Measurements from ENCODE around the gene AGPAT1. TPM values are rescaled to one million over a fixed set of nuclear protein-coding genes. Genes with fewer than 3 reads are reported as not detected.

AGPAT1 gene
- total RNA-seq, 1 experiment from 2014 or later, result 37.8 TPM

DNA sequence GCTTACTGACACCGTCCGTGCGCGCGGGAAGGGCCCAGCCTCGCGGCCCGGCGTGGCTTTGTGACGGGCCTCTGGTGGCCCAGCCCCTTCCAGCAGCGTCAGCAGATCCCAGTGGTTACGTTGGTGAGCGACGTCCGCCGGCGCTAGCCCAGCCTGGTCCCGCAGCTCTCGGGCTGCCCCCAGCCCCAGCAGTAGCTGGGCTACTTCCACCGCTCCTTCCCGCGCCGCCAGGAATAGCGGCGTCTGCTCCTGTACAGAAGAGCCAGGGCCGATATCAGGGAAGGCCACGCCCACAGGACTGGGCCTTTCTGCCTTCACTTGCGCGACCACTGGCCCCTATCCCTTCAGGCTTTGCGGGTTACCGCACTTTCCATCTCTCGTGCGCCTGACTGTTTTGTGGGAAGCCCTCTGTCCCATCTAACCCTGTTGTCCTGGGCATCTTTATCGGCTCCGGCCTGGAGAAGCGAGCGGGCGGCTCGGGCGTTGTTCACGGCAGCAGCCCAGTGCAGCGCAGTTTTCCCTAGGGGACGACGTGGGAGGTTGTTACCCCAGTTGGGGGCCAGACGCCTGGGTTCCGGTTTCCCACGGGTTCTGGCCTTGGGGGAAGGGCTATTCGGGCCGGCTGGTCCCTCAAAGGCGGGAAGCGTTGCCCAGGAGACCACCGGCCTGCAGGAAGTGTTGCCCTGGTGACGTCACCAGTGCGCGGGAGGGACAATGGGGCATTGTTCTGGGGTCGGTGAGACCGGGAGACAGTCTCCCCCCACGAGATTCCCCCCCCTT lies 20.2 kb upstream of the AGPAT1 start:
- TF ChIP-seq, protein P1, sequence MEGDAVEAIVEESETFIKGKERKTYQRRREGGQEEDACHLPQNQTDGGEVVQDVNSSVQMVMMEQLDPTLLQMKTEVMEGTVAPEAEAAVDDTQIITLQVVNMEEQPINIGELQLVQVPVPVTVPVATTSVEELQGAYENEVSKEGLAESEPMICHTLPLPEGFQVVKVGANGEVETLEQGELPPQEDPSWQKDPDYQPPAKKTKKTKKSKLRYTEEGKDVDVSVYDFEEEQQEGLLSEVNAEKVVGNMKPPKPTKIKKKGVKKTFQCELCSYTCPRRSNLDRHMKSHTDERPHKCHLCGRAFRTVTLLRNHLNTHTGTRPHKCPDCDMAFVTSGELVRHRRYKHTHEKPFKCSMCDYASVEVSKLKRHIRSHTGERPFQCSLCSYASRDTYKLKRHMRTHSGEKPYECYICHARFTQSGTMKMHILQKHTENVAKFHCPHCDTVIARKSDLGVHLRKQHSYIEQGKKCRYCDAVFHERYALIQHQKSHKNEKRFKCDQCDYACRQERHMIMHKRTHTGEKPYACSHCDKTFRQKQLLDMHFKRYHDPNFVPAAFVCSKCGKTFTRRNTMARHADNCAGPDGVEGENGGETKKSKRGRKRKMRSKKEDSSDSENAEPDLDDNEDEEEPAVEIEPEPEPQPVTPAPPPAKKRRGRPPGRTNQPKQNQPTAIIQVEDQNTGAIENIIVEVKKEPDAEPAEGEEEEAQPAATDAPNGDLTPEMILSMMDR (IDR thresholded peaks at IDR 0.05; ENCODE audit: unreplicated experiment), result no peak
- CTCF ChIA-PET, result interaction anchor here (0.6 to 1.3 kb wide), 10 partner anchors 17 to 834 kb away, joined by 3 to 5 read pairs (median 4); partner anchors contain the start of genes AGPAT1, PSMB9 and TAP1
- peak overlapping the region; percentile 93 for H3K4me3 Mint-ChIP-seq (ENCODE audit: unreplicated experiment)
- BruUV-seq (replicated peaks), result TSS peak; percentile 91
- no peaks in the 10 kb centered on the region for H3K9me3 Mint-ChIP-seq (ENCODE audit: unreplicated experiment)
- peaks cover 12% of the 10 kb centered on the region for H3K4me1 Mint-ChIP-seq (ENCODE audit: insufficient read depth, unreplicated experiment)
- H3K27ac Mint-ChIP-seq (ENCODE audit: low read depth, unreplicated experiment), result peak overlapping the region; percentile 98
- H3K27me3 Mint-ChIP-seq (ENCODE audit: insufficient read depth, unreplicated experiment), result no peaks in the 10 kb centered on the region
- intact Hi-C loops (cut with micrococcal nuclease), result loop anchor here (1.0 kb wide), 2 partner anchors 18 to 77 kb away; partner anchors contain the start of gene RNF5
- POLR2A ChIA-PET, result interaction anchor here (0.5 to 5.9 kb wide), 38 partner anchors 8 to 1235 kb away, joined by 3 to 112 read pairs (median 4); partner anchors contain the start of genes AGPAT1, ATF6B, BAG6 and BRD2
- peak; percentile 41 for DNase-seq (ENCODE audit: unreplicated experiment)
- H3K36me3 Mint-ChIP-seq (ENCODE audit: insufficient read depth, unreplicated experiment), result no peaks in the 10 kb centered on the region

DNA sequence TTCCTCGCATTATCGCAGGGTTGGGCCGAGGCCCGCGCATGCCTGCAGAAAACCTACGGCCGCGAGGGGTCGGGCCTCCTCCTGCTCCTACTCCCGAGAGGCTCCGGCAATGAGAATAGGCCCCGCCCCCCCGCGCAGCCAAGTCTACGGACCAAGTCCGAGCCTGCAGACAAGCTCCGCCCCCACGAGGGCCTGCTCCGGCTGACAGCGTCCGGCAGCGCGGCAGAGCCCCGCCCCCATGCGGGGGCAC lies 19.7 kb upstream of the AGPAT1 start:
- Mint-ChIP-seq H3K36me3 (ENCODE audit: insufficient read depth, unreplicated experiment) (no peaks in the 10 kb centered on the region), H3K27me3 (ENCODE audit: insufficient read depth, unreplicated experiment) (no peaks in the 10 kb centered on the region), H3K27ac (ENCODE audit: low read depth, unreplicated experiment) (peak overlapping the region; percentile 98), H3K4me1 (ENCODE audit: insufficient read depth, unreplicated experiment) (peaks cover 12% of the 10 kb centered on the region), H3K9me3 (ENCODE audit: unreplicated experiment) (no peaks in the 10 kb centered on the region), H3K4me3 (ENCODE audit: unreplicated experiment) (peak overlapping the region; percentile 93)
- CTCF ChIA-PET, result interaction anchor here (0.6 to 1.3 kb wide), 10 partner anchors 16 to 834 kb away, joined by 3 to 5 read pairs (median 4); partner anchors contain the start of genes AGPAT1, PSMB9 and TAP1
- no TSS peak for BruUV-seq (replicated peaks)
- TF ChIP-seq, protein P1 (IDR thresholded peaks at IDR 0.05; ENCODE audit: unreplicated experiment), result no peak
- POLR2A ChIA-PET, result interaction anchor here (0.5 to 5.9 kb wide), 38 partner anchors 8 to 1235 kb away, joined by 3 to 112 read pairs (median 4); partner anchors contain the start of genes AGPAT1, ATF6B, BAG6 and BRD2
- intact Hi-C loops (cut with micrococcal nuclease), result loop anchor here (1.0 kb wide), 2 partner anchors 17 to 76 kb away; partner anchors contain the start of gene RNF5
- peak; percentile 99 for DNase-seq (ENCODE audit: unreplicated experiment)

DNA sequence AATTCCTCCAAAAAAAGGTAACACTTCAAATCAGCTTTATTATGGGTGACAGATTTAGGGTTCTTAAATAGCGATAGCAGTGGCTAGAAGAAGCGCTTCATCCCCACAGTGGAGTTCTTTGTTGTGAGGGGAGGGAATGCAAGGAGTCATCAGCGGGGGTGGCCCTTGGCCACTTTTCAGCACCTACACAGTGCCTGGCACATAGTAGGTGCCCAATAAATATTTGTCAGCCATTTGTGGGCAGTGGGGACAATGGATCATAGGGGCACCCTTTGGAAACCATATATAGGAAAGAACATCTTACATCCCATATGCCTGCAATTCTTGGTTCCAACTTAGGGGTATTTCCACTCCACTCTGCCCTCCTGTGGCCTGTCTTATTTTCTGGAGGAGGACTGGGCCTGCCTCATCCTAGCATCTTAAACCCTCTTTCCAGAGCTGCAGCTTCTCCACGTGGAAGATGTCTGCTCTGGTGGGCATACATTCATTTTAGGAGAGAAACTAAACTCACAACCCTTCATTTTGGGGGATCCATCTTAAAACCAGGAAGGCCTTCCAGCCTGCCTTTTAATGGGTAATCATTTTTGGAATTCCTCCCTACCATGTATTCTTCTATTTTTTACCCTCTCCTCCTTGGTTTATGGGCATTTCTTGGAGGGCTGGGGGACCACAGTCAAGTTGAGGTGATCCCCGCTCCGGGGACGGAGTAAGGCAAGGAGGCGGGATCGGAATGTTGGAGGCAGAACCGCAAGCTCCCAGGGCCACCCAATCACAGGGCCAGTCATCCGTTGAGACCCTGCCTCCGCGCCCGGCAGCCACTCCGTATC lies 19.2 kb upstream of the AGPAT1 start:
- TF ChIP-seq, protein P1 (IDR thresholded peaks at IDR 0.05; ENCODE audit: unreplicated experiment), result peak; percentile 43
- peaks cover 12% of the 10 kb centered on the region for H3K4me1 Mint-ChIP-seq (ENCODE audit: insufficient read depth, unreplicated experiment)
- H3K4me3 Mint-ChIP-seq (ENCODE audit: unreplicated experiment), result peak overlapping the region; percentile 93
- peak overlapping the region; percentile 98 for H3K27ac Mint-ChIP-seq (ENCODE audit: low read depth, unreplicated experiment)
- TSS peak; percentile 93 for BruUV-seq (replicated peaks)
- H3K27me3 Mint-ChIP-seq (ENCODE audit: insufficient read depth, unreplicated experiment), result no peaks in the 10 kb centered on the region
- ChIA-PET CTCF (interaction anchor here (0.6 to 1.3 kb wide), 7 partner anchors 16 to 659 kb away, joined by 3 to 5 read pairs (median 4); partner anchors contain the start of genes AGPAT1, ATF6B, PSMB9 and TAP1), POLR2A (interaction anchor here (0.5 to 5.9 kb wide), 38 partner anchors 8 to 1234 kb away, joined by 3 to 112 read pairs (median 4); partner anchors contain the start of genes AGPAT1, ATF6B, BAG6 and BRD2)
- DNase-seq (ENCODE audit: unreplicated experiment), result peak; percentile 58
- H3K36me3 Mint-ChIP-seq (ENCODE audit: insufficient read depth, unreplicated experiment), result no peaks in the 10 kb centered on the region
- intact Hi-C loops (cut with micrococcal nuclease), result loop anchor here (1.0 kb wide), 2 partner anchors 17 to 76 kb away; partner anchors contain the start of gene RNF5
- H3K9me3 Mint-ChIP-seq (ENCODE audit: unreplicated experiment), result no peaks in the 10 kb centered on the region
